GM19035 (cell line): Measurements from ENCODE around the gene P3H2.

ENCODE experiments used
- ATAC-seq: cut with Tn5 transposase; IDR thresholded peaks from one replicate; pipeline ENCODE4 v1.9.1; 2021; ENCODE audit not compliant: unreplicated experiment

Gene P3H2

DNA sequence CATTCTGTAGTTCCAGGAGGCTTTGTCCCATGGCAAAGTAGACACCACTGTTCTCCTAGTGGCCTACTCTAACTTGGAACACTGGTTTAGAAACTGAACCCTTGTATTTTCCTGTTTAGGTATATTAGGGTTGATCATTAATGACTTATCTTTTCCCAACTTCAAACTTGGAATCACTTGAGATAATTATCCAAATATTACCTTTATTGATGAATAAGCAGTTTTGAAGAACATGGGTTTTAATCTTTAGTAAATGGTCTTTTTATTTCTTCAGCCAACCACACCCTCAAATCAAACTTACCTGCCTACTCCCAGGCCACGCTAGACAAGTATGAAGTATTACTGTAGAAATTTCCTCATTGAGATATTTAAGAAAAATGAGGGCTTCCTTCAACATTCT lies 6.5 kb upstream of the P3H2 start:
- no peak for ATAC-seq

DNA sequence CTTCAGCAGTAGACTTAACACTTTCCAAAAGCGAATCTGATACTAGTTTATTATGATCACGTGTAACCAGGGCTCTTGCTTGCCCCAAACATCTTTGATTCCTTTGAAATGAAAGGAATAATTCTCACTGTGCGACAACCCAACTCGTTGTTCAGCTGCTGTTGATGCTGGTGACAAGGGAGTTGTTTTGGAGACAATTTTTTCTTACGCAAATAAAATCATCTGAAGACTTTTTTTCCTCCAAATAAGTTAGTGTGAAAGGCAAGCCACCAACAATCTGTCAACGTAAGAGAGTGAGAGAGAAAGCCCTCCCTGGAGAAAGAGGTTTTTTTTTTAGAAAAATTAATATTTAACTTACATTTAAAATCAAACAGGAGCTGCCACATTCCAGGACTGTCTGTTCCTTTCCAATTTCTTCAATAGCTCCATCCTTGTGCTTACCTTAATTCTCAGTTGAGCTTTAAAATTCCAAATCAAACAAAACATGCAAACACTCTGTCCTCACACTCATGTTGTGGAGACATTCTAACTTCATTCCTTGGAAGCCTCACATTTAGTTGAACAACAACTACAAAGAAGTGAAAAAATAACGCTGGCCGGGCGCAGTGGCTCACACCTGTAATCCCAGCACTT lies 4.9 kb upstream of the P3H2 start:
- no peak for ATAC-seq

DNA sequence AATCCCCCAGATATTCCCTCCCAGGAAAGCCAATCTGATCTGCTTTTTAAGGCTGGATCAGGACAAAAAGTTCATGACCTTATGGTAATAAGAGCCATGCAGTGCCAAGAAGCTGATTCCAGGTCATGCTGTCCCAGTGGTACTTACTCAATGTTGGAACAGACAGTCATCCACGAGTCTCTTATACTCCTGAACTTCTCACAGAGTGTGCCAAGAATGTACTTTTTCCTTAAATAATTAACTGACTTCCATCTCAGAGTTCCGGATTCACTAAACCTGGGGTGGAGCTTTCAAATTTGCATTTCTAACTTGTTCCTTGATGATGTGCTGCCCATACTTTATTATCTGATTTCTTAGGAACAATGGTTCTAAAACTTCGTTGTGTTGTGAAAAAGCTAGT lies 3.4 kb upstream of the P3H2 start:
- ATAC-seq, result no peak

DNA sequence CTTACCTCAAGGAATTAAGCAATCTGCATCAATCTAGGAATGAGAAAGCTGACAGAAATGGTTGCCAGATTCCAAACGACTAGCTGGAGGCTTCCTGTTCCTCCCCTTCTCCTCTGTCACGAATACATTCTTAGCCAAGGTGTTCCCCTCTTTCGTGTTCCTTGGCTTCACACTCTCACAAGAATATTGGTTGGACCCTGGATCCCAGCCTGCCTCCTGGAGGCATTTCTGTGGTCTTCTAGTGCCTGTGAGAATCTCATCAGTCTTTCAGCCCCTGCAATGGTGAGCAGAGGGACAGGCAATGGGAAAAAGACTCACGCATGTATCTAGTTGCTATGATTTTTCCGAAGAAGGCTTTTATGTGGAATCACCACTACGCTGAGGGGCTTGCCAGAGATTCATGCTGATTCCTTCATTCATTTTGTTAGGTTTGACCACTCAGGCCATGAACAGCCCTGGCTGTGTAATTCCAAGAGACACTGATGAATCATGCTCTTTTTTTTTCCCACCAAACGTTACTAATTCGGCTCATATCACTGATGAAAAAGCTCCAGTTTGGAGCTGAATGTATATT lies 1.6 kb upstream of the P3H2 start:
- no peak for ATAC-seq

DNA sequence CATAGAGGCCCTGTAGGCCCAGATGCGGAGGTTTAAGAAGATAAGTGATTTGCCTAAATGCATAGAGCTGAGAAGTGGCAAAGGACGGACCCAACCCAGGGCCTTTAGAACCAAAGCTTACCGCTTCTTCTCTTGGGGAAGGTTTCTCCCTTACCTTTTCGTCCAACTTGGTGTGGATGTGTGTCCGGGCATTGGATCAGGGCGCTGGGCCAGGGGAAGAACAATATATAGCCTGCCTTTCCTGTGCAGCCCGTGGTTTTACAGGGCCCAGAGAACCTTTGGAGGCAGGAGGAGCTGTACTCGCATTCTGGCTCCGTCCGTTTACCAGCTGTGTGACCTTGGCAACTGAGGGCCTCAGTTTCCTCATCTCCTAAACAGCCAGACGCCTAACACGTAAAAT lies 686 bp upstream of the P3H2 start:
- no peak for ATAC-seq

DNA sequence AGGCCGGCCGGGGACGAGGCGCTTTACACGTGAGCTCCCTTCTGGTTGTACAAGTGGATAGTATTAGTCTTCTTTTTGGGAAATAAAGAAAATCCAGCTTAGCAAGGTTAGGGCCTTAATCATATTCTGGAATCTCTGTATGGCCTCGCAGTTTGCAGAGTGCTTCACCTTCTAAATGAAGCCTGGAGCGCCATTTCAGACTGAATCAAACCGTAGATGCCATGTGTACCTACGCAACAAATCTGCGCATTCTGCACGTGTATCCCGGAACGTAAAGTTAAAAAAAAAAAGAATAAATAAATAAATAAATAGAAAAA lies 322 bp upstream of the P3H2 start:
- no peak for ATAC-seq

DNA sequence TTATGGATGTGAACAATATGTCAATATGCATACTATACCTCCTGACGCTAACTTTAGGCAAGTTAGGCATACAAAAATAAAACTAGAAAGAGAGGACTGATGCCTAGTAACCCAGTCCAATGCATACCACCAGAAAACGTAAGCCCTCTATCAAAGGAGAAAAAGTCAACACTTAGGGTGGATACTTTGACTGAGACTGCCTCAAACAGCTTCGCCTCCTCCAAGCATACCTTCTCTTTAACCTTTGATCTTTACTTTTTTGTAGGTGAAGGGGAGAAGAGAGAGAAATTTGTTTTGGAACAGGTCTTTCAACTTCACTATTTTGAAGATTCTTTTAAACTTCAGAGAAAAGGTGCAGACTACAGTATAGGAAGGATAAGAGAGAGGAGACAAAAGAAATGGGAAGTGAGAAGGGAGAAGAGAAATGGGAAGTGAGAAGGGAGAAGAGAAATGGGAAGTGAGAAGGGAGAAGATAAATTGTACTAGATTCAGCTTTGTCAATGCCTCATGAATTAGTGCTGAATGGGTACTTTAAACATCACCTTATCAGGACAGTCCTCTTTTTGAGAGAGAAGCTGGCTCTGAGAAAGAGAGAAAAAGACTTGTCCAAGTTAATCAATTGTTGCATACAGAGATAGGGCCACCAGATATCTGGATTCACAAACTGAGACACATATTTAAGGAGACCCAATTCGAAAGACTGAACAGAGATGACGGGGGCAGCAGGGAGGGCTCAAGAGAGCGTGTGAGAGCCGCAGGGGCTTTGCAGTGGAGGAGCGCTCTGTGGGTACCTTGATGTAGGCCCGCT lies 1.0 kb downstream of the P3H2 start:
- no peak for ATAC-seq

DNA sequence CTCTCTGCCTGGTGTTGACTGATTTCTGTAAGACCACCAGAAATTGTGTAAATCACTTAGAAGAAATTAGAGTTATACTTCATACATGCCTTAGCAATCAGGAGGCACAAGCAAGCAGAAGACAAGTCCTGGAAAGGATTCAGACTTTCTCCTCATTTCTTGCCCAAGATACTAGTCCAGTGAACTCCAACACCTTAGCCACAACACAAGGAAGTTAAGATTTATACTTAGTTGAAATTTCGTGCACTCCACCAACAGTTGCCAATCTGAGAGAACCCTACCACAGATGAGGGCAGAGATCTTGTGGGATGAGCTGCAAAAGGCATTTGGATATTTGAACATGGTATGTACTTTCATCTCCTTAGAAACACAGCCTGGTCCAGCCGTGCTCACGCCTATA lies 2.3 kb downstream of the P3H2 start:
- no peak for ATAC-seq

DNA sequence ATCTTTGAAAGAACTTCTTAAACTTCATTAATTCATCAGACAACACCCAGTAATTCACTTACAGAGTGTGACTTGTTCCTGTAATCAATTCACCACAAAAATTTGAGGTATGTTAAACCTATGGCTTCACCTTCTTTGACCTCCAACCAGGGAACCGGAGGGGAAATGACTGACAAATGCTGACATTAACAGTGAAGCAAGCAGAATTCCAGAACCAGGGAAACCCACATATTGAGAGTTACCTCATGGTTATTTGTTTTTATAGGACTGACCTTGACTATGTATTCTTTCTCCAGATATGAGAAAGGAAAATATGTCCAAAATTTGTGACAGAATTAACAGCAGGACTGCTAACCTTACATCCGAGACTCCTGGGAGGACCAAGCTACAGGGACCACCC lies 2.7 kb downstream of the P3H2 start:
- ATAC-seq, result no peak

DNA sequence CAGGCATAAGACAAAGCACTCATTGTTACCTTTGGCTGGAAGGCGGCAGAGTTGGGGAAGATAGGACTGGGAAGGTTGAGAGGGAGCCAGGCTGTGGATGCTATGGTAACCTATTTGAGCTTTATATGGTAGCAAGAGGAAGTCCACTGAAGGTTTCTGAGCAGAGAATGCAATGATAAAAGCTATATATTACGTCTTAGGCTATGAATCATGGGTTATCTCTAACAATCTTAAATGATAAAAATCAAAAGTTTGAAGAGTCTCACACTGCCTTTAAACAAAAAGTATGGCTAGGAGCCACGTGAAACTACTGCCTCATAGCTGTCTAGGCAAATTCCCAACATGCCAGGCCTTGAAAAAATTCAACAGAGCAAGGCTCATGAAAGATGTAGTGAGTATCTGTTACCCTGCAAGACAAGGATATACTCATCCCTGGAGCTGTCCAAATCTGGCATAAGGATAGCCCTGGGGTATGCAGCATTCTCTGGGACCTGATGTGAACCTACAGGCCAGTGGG lies 4.1 kb downstream of the P3H2 start:
- no peak for ATAC-seq

DNA sequence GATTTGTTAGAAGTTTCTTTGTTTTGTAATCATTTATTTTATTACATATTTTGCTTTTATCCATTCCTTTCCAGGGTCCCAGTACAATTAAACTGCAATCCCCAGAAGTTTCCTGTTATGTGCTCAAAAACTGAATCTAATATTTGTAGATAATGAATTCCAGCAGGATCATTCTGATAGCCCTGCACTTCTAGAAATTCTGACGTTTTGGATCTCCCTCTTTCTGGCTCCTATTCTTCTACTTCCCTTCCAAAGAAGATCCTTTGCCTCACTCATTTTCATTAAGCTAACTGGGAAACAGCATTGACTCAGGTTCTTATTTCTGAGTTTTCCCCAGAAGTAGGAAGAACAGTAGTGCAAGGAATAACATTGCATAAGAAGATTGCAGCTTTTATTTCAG lies 9.9 kb downstream of the P3H2 start:
- ATAC-seq, result no peak

DNA sequence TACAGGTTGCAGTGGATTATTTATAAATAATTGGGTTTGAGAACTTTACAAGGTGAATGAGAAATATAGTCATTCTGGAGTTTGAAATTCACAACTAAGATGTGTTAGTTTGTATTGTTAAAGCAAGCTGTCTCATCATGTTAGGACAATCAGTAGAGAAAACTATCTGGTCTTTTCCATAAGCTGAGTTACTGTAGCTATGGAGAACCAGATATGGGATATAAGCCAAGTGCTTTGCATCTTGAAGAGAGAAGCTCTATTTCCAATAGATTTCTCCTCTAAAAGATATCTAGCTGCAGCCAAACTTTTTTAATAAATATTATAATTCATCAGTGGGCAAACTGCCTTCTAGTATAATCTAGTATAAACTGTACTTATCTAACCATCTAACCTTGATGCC lies 11.3 kb downstream of the P3H2 start:
- no peak for ATAC-seq

DNA sequence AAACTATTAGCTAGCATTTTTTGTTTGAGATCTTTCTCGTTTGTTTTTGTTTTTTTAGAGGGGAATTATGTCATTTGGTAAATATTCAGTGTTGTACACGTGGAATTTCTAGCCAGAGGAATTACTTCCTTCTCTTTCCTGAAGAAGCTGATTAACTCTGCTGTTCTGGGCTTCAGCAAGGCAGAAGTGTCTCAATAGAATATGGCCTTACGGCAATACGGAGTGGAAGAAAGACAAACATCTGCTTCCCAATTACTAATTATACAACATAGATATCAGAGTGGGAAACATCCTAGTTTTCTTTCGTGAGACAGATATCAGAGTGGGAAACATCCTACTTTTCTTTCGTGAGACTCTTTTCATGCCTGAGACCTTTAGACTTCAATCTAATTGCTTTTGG lies 11.9 kb downstream of the P3H2 start:
- no peak for ATAC-seq

DNA sequence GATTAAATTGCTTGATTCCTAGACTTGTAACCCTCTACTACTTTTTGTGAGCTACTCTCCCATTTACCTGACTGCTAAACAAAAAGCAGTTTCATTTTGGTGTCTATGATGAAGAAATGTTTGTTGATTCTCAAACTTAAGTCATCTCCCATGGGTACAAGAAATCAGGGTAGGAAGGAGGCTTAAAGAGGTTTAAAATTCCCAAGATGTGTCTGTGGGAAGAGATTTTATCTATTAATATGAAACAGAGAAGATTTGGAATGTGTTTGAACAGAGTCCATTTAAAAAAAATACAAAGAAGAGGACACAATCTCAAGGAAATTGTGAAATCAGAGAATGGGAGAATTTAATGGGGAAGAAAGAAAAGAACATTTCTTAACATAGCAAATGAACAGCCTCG lies 14.8 kb downstream of the P3H2 start:
- ATAC-seq, result no peak

DNA sequence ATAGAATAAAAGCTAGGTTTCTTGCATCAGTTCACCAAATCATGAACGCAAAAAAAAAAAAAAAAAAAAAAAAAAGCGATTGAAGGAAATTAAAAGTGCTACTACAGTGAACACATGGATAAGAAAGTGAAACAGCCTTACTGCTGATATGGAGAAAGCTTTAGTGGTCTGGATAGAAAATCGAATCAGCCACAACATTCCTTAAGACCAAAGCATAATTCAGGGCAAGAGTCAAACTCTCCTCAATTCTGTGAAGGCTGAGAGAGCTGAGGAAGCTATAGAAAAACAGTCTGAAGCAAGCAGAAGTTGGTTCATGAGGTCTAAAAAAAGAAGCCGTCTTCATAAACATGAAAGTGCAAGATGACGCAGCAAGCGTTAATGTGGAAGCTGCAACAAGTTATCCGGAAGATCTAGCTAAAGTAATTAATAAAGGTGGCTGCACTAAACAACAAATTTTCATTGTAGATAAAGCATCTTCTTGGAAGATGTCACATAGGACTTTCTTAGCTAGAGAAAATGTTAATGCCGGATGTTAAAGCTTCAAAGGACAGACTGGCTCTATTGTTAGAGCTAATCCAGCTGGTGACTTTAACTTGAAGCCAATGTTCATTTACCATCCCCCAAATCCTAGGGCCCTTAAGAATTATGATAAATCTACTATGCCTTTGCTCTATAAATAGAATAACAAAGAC lies 19.2 kb downstream of the P3H2 start:
- peak; percentile 57 for ATAC-seq

DNA sequence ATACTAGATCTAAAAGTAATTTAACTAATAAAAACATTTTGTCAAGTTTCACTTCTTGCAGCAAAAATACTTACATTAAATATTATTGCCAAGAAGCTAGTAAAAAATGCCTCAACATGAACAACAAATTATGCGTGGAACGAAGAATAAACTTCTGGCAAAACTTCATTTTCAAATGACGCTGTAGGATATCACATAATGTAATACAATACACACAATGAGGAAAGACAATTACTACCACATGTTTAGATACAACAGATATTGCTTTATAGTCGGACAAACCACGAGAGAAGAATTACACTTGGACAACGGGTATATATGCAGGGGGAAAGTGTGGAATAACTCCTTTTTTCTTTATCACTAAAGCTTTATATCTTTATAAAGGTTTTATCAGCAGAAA lies 21.6 kb downstream of the P3H2 start:
- ATAC-seq, result no peak

DNA sequence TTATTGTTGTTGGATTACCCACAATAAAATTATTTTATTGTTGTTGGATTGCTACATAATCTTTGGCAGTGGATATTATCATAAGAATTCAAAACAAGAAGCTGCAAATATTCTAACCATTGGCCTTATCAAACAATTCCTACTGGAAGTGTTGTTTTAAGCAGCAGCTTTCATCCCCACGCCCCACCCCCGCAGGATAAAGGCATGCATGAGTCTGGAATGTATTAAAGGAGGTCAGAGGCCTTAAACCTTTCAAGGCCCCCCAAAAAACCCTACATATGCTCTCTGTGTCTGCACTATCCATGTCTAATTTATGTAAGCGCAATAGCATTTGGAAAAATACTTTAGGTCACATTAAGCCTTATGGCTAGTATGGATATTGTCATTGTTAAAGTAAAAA lies 23.1 kb downstream of the P3H2 start:
- ATAC-seq, result no peak

DNA sequence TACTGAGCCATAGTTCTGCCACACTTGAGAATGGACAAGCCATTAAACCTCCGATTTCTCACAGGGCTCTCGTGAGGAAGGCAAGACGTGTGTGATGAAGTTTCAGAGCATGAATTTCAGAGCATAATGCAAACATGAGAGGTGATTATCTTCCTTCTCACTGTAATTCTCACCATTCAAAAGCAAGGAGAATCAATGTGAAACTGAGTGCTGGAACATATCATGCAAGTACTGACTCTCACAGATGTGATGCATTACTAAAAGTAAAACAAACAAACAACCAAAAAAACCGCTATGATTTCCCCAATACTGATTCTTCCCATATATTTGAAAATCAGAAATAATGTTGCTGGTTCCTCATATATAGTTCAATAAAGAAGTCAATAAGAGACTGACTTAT lies 23.7 kb downstream of the P3H2 start:
- no peak for ATAC-seq

DNA sequence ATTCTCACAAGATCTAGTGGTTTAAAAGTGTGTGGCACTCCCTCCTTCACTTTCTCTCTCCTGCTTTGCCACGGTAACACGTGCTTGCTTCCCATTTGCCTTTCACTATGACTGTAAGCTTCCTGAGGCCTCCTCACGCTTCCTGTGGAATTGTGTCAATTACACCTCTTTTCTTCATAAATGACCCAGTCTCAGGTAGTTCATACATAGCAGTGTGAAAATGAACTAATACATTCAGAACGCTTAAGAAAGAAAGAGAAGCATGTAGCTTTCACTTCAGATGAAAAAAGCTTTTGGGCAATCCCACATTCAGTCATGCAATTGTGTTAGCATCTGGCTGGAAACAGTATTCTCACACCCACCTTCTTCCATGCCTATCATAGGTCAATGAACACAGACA lies 24.4 kb downstream of the P3H2 start:
- ATAC-seq, result no peak

DNA sequence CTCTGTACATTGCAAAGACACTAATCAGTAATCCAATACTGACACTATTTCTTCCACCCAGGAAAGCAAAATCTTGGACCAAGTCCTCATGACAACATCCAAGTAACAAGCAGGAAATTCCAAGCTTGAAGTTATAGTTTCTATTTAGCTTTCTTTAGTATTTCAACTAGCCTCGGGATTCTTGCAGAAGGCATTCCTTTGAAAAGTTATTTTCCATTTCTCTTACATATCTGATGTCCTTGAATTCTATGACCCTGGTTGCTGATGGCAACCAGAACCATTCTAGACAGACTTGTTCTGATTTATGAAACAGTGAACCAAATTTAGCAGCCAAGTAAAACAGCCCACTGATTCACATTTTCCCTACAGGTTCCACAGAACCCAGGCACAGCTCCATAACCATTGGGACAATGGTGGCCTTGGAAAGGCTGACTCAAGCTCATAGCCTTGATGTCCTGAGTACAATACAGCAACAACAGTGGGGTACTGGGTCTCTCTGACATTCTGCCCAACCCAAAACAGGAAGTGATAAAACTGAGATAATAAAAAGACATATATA lies 26.5 kb downstream of the P3H2 start:
- ATAC-seq, result no peak

DNA sequence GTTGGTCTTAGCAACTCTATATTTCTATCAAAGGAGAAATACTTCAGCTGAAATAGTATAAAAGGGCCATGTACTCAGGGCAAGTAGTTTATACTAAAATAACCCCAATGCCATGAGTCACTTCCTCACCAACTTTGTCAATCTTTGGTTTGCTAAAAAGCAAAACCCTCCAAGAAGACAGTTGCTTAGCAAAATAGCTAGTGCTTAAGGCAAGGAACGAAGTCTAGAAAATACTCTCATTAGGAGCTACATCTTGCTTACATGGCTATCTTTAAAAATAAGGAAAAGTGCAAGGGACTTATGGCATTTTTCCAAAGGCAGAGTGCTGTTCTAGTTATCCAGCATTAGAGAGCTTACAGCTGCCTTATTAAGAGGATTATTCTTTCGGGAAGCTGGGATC lies 28.4 kb downstream of the P3H2 start:
- no peak for ATAC-seq

DNA sequence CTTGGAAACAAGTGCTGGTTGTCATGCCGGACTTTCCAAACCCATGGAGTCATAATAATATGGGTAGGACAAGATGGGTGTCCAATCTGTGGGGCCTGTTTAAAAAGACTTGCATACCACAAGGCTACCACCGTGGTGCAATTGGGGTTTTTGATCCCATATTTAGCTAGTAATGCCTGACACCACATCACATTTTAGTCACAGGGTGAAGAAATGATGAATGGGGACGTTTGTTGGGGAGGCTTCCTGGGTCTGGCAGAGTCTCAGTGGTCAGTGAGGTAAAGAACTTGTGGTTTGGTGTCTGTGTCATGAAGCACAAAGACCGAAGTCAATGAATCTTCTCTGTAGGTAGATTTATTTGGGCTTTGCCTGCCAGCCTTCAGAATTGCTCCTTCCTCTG lies 31.0 kb downstream of the P3H2 start:
- ATAC-seq, result no peak
